Peyer's patch (tissue), 4 donors: ENCODE data around the gene ACAA2. TPM values are rescaled to one million over a fixed set of nuclear protein-coding genes. Genes with fewer than 3 reads are reported as not detected.

Source experiments
- DNase-seq, 3 donors: peaks; one replicate each; pipeline ENCODE4 v3.0.0-alpha.2; 2017 to 2019
- H3K27ac ChIP-seq, 4 donors: fragments of 200-600 bp; sonication (generic); one replicate each; pipeline ENCODE4 v1.5.1; 2016 to 2019
- H3K27me3 ChIP-seq, 2 donors: fragments of 200-600 bp; sonication (generic); one replicate each; pipeline ENCODE4 v1.5.1; 2019
- H3K36me3 ChIP-seq, 3 donors: fragments of 200-600 bp; sonication (generic); one replicate each; pipeline ENCODE4 v1.5.1; 2016 to 2019
- H3K4me1 ChIP-seq, 4 donors: fragments of 200-600 bp; sonication (generic); one replicate each; pipeline ENCODE4 v1.5.1; 2016 to 2019
- H3K4me3 ChIP-seq, 4 donors: fragments of 200-600 bp; sonication (generic); 1 replicate in 3 of 4; 2 replicates in 1 of 4; pipeline ENCODE4 v1.5.1; 2016 to 2019; ENCODE audit warnings: mild to moderate bottlenecking in 1 of 4
- H3K9me3 ChIP-seq, 4 donors: fragments of 200-600 bp; sonication (generic); one replicate each; pipeline ENCODE4 v1.5.1; 2016 to 2019; ENCODE audit warnings: mild to moderate bottlenecking in 1 of 4
- POLR2A ChIP-seq, 2 donors: fragments of 450-650 bp; IDR thresholded peaks; one replicate each; pipeline ENCODE4 v1.5.1; 2017; ENCODE audit warnings: antibody characterized with exemption in 2 of 2, mild to moderate bottlenecking in 2 of 2, moderate library complexity in 2 of 2
- total RNA-seq, 4 donors: library from RNA; depleted of rRNA; stranded (reverse); fragments of >200 nt; gene quantifications; one replicate each; pipeline ENCODE4 v1.1.0, GENCODE V29; 2016
- TF ChIP-seq, protein P1 (sequence below), 6 experiments: fragments of 450-650 bp in 4 of 6; fragments of 200-600 bp in 2 of 6; sonication (generic) in 1 of 6; IDR thresholded peaks; one replicate each; pipeline ENCODE4 v1.5.1; 2017 to 2019; ENCODE audit warnings: antibody characterized with exemption in 6 of 6, mild to moderate bottlenecking in 3 of 6, moderate library complexity in 1 of 6

Gene ACAA2
- total RNA-seq, 4 donors from 2014 or later = 97.4 to 257 (median 143) TPM

DNA sequence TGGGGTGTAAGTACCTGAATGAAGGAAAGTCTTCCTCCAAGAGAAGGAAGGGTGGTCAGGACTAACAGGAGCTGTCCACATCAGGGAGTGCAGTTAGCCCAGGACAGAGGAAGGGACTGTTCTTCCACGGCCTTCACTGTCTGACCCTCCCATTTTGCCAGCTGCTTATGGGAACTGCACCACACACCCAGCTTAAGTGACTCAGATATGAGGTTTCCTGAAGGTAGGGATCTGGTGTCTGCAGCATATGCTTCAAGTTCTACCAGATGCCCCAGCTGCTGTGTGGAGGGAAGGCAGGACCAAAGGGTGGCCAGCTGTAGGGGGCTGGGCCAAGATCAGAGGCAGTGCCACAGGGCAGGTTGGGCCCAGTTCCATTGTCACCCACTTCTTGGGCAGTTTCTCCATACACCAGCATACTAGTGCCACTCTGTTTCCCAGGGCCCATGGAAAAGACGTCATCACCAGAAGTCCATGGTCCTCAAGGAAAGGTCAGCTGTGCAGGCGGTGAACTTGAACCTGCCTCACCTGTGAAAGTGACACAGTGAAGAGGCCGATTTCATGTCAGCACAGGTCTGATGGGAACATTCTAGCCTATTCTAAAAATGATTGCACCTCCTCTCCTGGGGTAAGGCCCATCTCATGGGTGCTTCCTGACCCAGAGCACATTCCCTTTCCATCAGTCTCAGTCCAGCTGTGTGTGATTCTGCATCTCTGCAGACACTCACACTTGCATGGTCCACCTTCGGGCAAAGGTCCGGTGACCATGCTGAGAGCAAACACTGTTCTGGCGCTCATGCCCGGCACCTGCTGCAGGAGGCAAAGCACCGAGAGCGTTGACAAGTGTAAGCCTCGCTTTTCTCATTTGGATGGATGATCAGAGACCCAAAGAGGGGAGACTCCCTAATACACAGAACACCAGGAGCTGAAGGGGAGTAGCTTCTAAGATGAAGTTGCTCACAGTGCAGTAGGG is 68.0 kb downstream of the ACAA2 start:
- Histone ChIP-seq H3K4me3 (no peak overlapping the region), H3K27ac (no peak overlapping the region), H3K9me3 (no peaks in the 10 kb centered on the region), H3K4me1 (no peaks in the 10 kb centered on the region), H3K36me3 (no peaks in the 10 kb centered on the region), H3K27me3 (no peaks in the 10 kb centered on the region)
- TF ChIP-seq, protein P1, sequence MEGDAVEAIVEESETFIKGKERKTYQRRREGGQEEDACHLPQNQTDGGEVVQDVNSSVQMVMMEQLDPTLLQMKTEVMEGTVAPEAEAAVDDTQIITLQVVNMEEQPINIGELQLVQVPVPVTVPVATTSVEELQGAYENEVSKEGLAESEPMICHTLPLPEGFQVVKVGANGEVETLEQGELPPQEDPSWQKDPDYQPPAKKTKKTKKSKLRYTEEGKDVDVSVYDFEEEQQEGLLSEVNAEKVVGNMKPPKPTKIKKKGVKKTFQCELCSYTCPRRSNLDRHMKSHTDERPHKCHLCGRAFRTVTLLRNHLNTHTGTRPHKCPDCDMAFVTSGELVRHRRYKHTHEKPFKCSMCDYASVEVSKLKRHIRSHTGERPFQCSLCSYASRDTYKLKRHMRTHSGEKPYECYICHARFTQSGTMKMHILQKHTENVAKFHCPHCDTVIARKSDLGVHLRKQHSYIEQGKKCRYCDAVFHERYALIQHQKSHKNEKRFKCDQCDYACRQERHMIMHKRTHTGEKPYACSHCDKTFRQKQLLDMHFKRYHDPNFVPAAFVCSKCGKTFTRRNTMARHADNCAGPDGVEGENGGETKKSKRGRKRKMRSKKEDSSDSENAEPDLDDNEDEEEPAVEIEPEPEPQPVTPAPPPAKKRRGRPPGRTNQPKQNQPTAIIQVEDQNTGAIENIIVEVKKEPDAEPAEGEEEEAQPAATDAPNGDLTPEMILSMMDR (IDR thresholded peaks at IDR 0.05) = no peak
- TF ChIP-seq POLR2A (IDR thresholded peaks at IDR 0.05) = no peak
- peak in 1 of 3 donors; percentile 25 for DNase-seq

DNA sequence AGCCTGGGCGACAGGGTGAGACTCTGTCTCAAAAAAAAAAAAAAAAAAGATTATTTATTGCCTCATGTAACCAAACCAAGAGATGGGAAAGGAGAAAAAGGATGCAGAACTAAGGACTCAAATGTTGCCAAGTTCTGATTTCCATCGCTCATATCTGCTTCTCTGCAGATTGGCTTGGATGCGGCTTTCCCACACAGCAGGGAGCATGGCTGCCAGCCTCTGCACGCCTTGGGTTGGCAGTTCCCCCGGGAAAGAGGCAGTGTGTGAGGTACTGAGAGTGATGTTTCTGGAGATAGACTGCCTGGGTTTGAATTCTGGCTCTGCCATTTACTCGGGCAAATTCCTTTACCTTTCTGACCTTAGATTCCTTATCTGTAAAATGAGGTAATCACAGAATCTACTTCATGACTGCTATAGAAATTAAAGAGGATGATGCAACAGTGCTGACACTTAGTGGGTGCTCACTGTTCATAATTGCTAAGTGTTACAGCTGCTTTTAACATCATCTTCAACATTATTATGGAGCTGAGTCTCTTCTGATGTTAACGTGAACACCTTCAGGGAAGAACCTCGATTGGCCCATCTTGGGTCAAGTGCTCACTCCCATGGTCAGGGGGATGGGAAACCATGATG is 68.8 kb downstream of the ACAA2 start:
- peak in 1 of 3 donors; percentile 27 for DNase-seq
- H3K9me3 ChIP-seq = no peaks in the 10 kb centered on the region
- no peak overlapping the region for H3K27ac ChIP-seq
- no peak for TF ChIP-seq POLR2A (IDR thresholded peaks at IDR 0.05)
- TF ChIP-seq, protein P1 (IDR thresholded peaks at IDR 0.05) = no peak
- no peaks in the 10 kb centered on the region for H3K36me3 ChIP-seq
- no peak overlapping the region for H3K4me3 ChIP-seq
- H3K4me1 ChIP-seq = no peaks in the 10 kb centered on the region
- H3K27me3 ChIP-seq = no peaks in the 10 kb centered on the region

DNA sequence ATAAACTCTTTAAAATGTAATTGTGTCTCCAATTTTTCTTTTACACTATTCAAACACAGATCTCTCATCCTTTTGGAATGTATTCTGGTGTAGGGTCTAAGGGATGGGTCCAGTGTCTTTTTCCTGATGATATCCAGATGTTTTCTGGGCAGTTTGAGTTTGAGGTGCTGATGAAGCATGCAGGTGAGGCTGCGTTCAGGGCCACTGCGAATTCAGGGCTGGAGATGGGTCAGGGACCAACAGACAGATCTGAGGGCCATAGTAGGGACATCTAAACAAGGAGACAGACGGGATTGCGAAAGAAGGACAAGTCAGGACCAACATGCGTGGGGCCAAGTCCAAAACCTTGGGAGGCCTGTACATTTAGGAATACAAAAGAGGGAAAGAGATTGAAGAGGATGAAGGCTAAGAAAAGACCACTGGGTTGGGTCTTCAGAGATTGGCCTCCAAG is 70.2 kb downstream of the ACAA2 start:
- Histone ChIP-seq H3K27me3 (no peaks in the 10 kb centered on the region), H3K4me1 (no peaks in the 10 kb centered on the region), H3K4me3 (no peak overlapping the region), H3K36me3 (no peaks in the 10 kb centered on the region), H3K27ac (no peak overlapping the region), H3K9me3 (no peaks in the 10 kb centered on the region)
- DNase-seq = peak in 1 of 3 donors; percentile 23
- TF ChIP-seq, protein P1 (IDR thresholded peaks at IDR 0.05) = no peak
- TF ChIP-seq POLR2A (IDR thresholded peaks at IDR 0.05) = no peak

DNA sequence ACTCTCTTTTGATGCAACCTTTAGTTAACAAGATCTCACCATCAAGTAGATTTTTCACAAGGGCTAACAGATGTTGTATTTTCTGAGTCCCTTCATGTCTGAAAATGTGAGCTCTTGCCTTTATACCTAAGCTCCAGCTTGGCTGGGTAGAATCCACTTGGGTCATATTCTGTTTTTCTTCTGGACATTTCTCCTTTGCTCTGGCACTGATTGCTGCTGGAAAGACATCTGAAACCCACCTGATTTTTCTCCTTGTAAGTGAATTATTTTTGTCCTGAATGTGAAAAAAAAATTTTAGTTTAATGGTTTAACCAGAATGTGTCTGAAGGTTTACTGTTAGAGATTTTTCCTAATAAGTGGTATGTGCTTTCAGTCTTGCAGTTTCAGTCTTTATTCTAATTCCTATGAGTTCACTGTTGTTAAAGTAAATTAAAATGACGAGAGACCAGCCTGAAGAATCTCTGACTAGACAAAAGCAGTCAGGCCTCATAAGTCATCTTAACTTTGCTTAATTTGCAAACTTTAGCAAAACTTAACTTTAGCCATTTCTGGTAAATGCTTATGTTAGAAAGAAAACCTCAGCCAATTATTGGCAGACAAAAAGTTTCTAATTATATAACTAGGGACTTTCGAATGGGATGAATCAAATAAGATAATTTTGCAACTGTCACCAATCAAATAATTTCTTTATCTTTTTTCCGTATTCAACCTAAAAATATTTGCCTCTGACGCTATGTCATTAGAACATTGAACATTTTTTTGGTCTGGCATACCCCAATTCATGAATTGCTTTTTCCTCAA is 70.8 kb downstream of the ACAA2 start:
- Histone ChIP-seq H3K9me3 (no peaks in the 10 kb centered on the region), H3K4me1 (no peaks in the 10 kb centered on the region), H3K27ac (no peak overlapping the region), H3K4me3 (no peak overlapping the region), H3K27me3 (no peaks in the 10 kb centered on the region), H3K36me3 (no peaks in the 10 kb centered on the region)
- DNase-seq = no peak
- TF ChIP-seq, protein P1 (IDR thresholded peaks at IDR 0.05) = no peak
- no peak for TF ChIP-seq POLR2A (IDR thresholded peaks at IDR 0.05)

DNA sequence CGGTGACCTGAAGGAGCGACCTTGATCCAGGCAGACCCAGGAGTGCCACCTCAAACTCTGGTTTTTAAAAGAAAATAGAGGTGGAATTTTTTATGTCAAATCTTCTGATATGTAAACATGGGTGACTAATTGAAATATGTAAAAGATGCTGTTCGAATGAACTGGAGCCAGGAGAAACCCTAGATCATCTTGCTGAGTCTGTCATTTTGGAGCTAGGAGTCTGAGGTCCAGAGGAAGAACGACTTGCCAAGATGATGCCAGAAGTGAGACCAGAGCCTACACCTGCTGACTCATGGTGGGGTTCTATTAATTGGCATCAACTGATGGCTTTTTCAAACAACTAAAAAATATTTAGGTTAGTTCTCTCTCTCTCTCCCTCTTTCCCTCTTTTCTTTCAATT is 74.1 kb downstream of the ACAA2 start:
- Histone ChIP-seq H3K27me3 (no peaks in the 10 kb centered on the region), H3K4me1 (no peaks in the 10 kb centered on the region), H3K36me3 (no peaks in the 10 kb centered on the region), H3K4me3 (no peak overlapping the region), H3K9me3 (no peaks in the 10 kb centered on the region), H3K27ac (no peak overlapping the region)
- no peak for DNase-seq
- no peak for TF ChIP-seq POLR2A (IDR thresholded peaks at IDR 0.05)
- TF ChIP-seq, protein P1 (IDR thresholded peaks at IDR 0.05) = no peak
